ENCODE data around the gene ZNF763.
"Not testable (repeated sequence)": the region's sequence is repeated elsewhere in the genome, so short reads cannot be mapped to it uniquely, and the experiment has no call there.

ZNF763 gene

DNA sequence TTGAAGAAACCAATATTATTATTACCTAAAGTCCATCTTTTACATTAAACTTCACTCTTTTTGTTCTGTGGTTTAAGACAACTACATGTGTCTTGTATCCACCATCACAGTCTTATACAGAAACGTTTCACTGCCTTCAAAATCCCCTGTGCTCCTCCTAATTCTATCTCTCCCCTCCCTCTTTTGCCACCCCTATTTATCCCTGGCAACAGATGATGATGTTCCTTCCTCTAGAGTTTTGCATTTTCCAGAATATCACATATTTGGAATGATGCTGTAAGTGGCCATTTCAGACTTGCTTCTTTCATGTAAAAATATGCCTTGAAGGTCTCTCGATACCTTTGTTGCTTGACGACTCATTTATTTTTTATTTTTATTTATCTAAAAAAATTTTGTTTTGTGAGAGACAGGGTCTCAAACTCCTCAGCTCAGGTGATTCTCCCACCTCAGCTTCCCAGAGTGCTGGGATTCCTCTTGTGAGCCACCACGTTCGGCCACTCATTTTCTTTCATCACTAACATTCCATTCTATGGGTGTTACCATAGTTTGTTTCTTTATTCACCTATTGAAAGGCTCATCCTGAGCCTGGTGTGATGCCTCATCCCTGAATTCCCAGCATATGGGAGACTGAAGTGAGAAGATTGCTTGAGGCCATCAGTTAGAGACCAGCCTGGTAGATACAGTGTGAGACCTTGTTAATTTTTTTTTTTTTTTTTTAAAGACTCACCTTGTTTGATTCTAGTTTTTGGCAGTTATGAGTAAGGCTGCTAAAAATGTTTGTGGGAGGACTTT lies 8.4 kb downstream of the ZNF763 start:
- no peak for DNase-seq (ENCODE audit: low spot score)

DNA sequence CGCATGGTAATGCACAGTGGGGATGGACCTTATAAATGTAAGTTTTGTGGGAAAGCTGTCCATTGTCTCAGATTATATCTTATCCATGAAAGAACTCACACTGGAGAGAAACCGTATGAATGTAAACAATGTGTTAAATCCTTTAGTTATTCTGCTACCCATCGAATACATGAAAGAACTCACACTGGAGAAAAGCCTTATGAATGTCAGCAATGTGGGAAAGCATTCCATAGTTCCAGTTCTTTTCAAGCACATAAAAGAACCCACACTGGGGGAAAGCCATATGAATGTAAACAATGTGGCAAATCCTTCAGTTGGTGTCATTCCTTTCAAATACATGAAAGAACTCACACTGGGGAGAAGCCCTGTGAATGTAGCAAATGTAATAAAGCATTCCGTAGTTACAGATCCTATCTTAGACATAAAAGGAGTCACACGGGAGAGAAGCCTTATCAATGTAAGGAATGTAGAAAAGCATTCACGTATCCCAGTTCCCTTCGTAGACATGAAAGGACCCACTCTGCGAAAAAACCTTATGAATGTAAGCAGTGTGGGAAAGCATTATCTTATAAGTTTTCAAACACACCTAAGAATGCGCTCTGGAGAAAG lies 13.8 kb downstream of the ZNF763 start:
- no peak for DNase-seq (ENCODE audit: low spot score)

DNA sequence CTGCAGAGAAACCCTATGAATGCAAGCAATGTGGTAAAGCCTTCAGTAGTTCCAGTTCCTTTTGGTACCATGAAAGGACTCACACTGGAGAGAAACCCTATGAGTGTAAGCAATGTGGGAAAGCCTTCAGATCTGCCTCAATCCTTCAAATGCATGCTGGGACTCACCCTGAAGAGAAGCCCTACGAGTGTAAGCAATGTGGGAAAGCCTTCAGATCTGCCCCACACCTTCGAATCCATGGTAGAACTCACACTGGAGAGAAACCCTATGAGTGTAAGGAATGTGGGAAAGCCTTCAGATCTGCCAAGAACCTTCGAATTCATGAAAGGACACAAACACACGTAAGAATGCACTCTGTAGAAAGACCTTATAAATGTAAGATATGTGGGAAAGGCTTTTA lies 14.7 kb downstream of the ZNF763 start:
- DNase-seq (ENCODE audit: low spot score) = no peak

DNA sequence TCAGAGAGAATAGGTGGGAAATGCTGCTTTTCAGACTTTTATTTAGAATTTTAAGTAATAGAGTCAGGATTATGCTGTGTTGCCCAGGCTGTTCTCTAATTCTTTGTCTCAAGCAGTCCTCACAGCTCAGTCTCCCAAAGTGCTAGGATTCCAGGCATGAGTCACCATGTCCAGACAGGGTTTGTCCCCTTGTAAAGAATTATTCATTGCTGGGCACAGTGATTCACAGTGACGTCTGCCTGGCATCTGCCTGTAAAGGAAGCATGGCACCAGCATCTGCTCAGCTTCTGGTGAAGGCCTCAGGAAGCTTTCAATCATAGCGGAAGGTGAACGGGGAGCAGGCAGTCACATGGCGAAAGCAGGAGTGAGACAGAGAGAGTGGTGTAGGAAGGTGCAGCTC lies 17.7 kb downstream of the ZNF763 start:
- DNase-seq (ENCODE audit: low spot score) = no peak

DNA sequence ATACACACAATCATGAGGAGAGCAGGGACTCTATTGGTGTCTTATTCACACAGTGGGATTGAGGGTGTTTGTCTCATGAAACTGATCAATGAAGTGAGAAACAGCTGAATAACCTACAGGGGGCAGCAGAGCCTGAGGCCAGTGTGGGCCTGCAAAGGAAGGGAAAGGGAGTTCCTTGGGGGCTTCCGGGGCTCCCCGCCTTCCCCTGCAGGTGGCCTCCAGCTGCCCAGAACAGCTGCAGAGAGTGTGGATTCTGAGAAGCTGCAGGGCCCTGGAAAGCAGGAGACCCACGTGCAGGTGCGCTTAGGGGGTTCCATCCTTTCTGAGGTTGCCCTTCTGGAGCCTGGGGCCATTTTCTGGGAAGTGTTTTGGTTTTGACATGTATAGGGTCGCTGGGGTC lies 20.1 kb downstream of the ZNF763 start:
- no peak for DNase-seq (ENCODE audit: low spot score)

DNA sequence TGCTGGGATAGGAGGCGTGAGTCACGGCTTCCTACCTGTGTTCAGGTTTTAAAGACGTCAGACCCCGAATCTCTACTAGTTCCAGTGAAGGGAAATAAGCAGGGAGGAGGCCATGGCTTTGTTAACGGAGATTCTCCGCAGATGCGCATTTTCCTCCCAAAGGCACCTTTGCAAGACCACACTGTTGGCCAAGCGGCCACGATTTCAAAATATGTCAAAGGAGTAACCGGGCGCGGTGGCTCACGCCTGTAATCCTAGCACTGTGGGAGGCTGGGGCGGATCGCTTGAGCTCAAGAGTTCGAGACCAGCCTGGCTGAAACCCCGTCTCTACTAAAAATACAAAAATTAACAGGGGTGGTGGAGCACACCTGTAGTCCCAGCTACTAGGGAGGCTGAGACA lies 21.9 kb downstream of the ZNF763 start:
- DNase-seq (ENCODE audit: low spot score) = no peak

DNA sequence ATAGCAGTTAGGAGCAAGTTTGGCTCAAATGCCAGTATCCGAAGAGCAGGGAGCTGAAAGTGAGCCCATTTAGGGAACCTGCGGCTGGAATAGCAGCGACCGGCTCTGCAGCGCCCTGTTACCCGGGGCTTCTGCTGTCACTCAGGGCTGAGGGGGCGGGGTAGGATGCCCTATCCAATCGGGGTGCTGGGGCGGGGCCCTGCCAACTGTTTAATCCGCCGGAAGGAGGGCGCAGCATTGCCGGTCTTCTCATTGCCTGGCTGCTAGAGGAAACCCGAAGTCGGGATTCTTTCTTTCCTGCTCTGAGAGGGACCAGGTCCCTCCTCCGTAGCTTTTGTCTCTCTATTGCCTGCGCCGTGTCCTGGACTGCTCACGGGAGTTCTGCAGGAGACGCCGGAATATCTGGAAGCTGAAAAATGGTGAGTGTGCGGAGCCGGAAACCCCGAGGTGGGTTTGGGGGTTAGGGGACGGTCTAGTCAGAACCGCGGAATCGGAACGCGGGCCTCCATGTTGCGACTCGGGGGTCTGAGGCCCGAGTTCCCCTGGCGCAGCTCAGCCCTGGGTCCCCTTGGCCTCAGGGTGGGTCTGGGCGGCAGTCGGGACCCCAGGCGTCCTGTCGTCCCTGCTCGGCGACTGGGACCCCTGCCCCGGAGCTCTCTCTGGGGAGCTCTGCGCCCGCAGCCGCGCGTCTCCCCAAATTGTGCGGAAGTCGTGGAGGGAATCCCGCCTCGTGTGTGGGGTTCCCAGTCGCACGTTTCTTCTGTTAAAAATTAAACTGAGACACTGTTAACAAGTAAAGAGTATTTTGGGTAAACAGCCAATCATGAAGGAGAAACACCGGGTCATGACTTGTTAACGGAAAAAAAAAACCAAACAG lies 22.8 kb downstream of the ZNF763 start:
- no peak for DNase-seq (ENCODE audit: low spot score)

DNA sequence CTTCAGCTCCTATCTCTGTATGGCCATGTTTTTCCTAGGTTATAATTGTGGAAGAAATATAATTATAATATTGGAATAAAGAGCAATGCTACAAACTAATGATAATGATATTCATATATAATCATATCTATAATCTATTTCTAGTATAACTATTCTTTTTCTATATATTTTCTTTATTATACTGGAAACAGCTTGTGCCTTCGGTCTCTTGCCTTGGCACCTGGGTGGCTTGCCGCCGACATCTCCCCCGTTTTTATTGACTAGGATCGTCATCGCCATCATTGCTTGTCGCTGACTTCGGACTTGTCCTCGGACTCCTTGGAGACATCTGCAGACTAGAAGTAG lies 24.2 kb downstream of the ZNF763 start:
- DNase-seq (ENCODE audit: low spot score) = no peak

DNA sequence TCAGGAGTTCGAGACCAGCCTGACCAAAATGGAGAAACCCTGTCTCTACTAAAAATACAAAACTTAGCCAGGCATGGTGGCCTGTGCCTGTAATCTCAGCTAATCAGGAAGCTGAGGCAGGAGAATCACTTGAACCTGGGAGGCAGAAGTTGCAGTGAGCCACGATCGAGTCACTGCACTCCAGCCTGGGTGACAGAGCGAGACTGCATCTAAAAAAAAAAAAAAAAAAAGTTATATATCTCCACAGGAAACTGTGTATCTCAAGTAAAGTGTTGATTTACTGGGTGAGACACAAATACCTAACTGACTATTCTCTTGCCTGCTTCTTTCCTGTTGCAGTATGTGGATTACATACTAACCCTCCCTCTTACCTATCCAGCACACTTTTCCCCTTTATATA lies 27.1 kb downstream of the ZNF763 start:
- DNase-seq (ENCODE audit: low spot score) = not testable (repeated sequence)

DNA sequence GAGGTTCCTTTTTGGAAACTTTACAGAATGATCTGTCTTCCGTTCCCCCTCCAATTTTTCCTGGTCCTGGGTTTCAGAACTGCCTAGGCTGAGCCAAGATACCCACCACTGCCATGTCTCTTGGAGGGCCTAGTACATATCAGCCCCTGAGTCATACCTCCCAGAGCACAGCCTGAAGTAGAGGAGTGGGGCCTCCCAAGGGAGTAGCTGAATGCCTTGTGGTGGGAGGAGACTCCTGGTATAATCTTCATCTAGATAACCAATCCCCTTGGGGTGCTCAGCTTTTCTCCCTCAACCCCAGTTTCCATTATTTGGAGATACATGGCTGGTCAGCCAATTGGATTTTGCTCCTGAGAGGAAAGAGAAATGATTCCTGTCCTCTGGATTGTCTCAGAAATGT lies 30.3 kb downstream of the ZNF763 start:
- DNase-seq (ENCODE audit: low spot score) = no peak

DNA sequence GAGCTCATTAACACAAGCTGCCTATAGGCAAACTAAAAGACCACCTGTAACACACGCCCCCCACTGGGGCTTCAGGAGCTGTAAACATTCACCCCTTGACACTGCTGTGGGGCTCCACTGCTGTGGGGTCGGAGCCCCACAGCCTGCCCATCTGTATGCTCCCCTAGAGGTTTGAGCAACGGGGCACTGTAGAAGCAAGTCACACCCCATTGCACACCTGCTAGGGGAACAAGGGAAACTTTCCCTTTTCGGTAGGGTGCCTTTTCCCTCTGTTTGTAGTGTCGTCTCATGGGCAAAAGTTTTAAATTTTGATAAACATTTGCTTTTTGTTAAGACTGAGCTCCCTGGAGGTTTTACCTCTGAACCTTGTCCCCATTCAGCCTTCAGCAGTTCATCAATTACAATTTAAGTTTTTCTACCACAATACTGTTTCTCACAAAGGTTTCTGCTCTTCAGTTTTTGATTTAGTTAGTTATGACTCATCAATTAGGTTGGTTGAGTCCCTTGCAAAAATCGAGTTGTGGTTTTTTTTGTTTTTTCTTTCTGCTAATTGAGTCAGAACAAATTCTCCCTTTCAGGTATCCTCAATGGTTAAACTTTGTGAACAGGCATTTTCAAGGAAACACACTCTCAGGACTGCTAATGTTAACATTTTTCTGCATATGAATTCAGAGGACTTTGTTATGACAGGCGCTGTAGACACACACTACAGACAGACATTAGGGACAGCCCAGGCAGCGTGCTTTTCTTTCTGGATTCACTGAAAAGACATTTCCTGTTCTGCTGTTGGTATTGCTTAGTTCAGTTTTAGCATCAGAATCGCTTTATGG lies 35.5 kb downstream of the ZNF763 start:
- DNase-seq (ENCODE audit: low spot score) = no peak

DNA sequence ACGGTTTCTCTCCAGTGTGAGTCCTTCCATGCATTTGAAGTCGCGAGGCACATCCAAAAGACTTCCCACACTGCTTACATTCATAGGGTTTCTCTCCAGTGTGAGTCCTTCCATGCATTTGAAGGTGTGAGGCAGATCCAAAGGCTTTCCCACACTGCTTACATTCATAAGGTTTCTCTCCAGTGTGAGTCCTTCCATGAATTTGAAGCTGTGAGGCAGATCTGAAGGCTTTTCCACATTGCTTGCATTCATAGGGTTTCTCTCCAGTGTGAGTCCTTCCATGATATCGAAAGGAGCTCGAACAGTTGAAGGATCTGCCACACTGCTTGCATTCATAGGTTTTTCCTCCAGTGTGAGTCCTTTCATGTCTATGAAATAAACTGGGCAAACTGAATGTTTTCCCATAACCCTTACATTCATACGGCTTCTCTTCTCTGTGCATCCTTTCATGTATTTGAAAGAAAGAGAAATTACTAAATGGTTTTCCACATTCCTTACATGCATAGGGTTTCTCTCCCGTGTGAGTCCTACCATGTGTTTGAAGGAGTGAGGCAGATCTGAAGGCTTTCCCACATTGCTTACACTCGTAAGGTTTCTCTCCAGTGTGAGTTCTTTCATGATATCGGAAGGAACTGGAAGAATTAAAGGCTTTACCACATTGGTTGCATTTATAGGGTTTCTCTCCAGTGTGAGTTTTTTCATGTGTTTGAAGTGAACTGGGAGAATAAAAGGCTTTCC lies 50.3 kb downstream of the ZNF763 start:
- DNase-seq (ENCODE audit: low spot score) = no peak

DNA sequence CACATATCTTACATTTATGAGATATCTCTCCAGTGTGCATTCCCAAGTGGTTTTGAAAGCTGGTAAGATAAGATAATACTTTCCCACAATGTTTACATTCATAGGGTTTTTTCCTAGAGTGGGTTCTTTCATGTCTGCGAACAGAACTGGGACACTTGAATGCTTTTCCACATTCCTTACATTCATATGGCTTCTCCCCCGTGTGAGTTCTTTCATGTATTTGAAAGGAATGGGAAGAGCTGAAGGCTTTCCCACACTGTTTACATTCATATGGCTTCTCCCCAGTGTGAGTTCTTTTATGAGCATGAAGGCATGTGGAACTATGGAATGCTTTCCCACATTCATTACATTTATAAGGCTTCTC lies 50.9 kb downstream of the ZNF763 start:
- no peak for DNase-seq (ENCODE audit: low spot score)
